ENCODE measurements around the gene IRGQ.

The IRGQ gene

DNA sequence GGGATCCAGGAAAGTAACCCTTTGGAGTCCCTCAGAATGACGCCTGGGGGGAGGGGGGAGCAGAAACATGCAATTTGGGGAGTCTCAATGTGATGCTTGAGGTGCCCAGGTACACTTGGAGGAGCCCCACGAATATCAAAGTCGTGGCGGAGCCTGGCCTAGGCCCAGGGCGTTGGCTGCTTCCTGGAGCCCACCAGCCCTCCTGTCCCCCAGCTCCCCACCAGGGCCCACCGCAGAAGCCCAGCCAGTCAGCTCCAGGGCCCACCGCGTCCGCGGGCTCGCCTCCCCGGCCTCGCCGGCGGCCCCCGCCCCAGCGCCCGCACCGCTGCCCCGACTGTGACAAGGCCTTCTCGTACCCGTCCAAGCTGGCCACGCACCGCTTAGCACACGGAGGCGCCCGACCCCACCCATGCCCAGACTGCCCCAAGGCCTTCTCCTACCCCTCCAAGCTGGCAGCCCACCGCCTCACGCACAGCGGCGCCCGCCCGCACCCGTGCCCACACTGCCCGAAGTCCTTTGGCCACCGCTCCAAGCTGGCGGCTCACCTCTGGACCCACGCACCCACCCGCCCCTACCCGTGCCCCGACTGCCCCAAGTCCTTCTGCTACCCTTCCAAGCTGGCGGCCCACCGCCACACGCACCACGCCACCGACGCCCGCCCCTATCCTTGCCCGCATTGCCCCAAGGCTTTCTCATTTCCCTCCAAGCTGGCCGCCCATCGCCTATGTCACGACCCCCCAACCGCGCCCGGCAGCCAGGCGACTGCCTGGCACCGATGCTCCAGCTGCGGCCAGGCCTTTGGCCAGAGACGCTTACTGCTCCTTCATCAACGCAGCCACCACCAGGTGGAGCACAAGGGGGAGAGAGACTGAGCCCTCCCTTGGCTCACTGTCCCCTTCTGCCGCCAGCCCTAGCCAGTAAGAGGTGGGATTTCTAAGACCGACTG, 60.8 kb downstream of the IRGQ start:
- no peak for DNase-seq
